A172 (cell line): ENCODE measurements around the gene MAK. TPM values are rescaled to one million over a fixed set of nuclear protein-coding genes. Genes with fewer than 3 reads are reported as not detected.
"Not testable (repeated sequence)": the region's sequence is repeated elsewhere in the genome, so short reads cannot be mapped to it uniquely, and the experiment has no call there.

ENCODE experiments used
- DNase-seq: peaks from one replicate; pipeline ENCODE4 v3.0.0-alpha.2; 2015; ENCODE audit warnings: low spot score
- total RNA-seq: library from RNA; depleted of rRNA; stranded (reverse); fragments of >200 nt; shearing (Covaris generic); gene quantifications from 2 replicates; pipeline ENCODE4 v1.2.3, GENCODE V29; 2014

Gene MAK
- total RNA-seq, 1 experiment from 2014 or later = not detected

DNA sequence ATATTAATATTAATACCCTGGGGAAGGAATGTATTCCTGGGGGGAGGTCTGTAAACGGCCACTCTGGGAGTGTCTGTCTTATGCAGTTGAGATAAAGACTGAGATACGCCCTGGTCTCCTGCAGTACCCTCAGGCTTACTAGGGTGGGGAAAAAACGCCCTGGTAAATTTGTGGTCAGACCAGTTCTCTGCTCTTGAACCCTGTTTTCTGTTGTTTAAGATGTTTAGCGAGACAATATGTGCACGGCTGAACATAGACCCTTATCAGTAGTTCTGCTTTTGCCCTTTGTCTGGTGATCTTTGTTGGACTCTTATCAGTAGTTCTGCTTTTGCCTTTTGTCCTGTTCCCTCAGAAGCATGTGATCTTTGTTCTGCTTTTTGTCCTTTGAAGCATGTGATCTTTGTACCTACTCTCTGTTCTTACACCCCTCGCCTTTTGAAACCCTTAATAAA is 15.5 kb upstream of the MAK start:
- not testable (repeated sequence) for DNase-seq

DNA sequence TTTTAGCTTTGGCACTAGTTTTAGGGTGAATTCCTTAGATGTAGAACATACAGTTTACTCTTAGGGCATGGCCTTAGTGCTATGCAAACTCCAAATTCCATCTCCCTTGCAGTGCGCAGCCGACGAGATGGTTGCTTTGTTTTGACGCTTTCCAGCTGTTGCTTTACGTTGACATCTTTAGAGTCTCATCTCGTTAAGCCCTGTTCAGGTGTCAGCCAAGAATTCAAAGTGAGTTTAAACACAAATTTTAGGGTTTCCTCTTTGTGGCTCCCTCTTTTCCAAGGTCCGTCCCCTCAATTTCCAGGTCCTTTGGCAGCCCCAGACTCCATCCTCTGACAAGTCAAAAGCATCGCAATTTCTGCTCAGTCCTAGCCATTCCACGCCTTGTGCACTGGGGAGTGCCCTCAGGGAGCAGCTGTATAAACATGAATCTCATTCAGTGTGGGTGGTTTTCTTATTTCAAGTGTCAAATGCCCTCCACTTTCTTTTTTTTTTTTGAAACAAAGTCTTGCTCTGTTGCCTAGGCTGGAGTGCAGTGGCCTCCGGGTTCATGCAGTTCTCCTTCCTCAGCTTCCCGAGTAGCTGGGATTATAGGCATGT is 14.1 kb upstream of the MAK start:
- DNase-seq = no peak

GRCh38 chr6:10850728-10851127 is 12.4 kb upstream of the MAK start:
- DNase-seq = no peak

DNA sequence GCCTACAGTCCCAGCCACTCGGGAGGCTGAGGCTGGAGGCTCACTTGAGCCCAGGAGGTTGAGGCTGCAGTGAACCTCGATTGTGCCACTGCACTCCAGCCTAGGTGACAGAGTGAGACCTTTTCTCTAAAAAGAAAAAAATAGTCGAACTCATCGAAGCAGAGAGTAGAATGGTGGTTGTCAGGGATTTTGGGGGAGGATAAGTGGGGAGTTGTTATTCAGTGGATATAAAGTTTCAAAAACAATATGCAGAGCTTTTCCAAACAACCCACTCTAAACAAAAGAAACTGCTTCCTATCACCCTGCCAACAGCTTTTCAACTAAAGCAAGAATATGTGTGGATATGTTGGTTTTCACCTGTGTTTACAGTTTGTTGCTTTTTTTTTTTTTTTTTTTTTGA is 11.6 kb upstream of the MAK start:
- DNase-seq = no peak

GRCh38 chr6:10847684-10848083 is 9.3 kb upstream of the MAK start:
- no peak for DNase-seq

DNA sequence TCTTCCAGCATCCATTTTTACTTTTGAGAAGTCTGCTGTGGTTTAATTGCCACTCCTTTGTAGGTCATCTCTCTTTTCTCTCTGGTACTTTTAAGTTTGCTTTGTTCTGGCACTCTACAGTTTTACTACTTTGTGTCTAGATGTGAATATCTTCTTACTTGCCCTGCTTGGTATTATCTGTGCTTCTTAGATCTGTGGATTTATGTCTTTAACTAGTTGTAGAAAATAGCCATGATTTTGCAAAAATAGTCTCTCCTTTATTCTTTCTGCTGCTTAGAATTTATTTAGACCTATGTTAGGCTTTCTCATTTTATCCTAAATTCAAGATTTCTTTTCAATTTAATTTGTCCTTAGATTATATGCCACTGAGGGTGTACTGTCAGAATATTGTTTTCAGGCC is 5.2 kb upstream of the MAK start:
- DNase-seq = no peak

- no peak for DNase-seq
Observed at GRCh38 chr6:10838794-10839333, 525 bp upstream of the MAK start.

GRCh38 chr6:10837622-10837994 is 731 bp downstream of the MAK start:
- no peak for DNase-seq

GRCh38 chr6:10837009-10837621 is 1.2 kb downstream of the MAK start:
- no peak for DNase-seq

GRCh38 chr6:10834823-10835222 is 3.5 kb downstream of the MAK start:
- DNase-seq = no peak

- no peak for DNase-seq
Observed at GRCh38 chr6:10831609-10832008, 6.7 kb downstream of the MAK start.

- DNase-seq = no peak
Observed at GRCh38 chr6:10824819-10825218, 13.5 kb downstream of the MAK start.

GRCh38 chr6:10824297-10824696 is 14.0 kb downstream of the MAK start:
- no peak for DNase-seq

GRCh38 chr6:10814176-10814575 is 24.2 kb downstream of the MAK start:
- DNase-seq = not testable (repeated sequence)

DNA sequence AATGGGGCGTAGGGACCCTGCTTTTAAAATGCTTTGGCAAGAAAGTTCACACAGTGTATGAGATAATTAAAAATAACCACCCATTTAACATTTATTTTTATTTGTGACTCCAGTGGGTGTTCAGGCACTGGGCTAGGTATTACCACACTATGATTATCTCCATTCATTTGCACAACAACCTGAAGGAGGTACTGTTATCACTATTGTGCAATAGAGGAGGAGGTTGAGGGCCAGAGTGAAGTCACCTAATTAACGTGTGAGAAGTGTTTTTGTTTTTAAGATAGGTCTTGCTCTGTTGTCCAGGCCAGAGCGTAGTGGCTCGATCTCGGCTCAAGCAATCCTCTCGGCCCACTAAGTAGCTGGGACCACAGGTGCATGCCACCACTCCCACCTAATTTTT is 29.2 kb downstream of the MAK start:
- no peak for DNase-seq

DNA sequence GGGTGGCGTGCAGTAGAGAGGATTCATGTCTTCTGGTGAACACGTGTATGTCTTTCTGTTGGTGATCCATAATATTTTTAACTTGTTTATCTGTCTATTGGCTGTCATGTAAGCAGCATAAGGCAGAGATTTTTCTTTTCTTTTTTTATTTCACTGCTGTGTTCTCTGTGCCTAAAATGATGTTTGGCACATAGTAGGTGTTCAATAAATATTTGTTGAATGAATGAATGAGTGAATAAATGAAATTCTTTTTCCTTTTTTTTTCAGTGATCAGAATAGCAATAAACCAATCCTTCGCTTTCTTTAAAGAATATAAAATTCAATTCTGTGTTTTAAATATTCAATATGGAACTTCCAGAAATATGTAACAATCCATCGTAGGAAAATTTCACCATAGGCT is 30.0 kb downstream of the MAK start:
- no peak for DNase-seq

- DNase-seq = peak; percentile 67
Observed at GRCh38 chr6:10801224-10801848, 37.0 kb downstream of the MAK start.

GRCh38 chr6:10800810-10801209 is 37.5 kb downstream of the MAK start:
- DNase-seq = peak; percentile 23

DNA sequence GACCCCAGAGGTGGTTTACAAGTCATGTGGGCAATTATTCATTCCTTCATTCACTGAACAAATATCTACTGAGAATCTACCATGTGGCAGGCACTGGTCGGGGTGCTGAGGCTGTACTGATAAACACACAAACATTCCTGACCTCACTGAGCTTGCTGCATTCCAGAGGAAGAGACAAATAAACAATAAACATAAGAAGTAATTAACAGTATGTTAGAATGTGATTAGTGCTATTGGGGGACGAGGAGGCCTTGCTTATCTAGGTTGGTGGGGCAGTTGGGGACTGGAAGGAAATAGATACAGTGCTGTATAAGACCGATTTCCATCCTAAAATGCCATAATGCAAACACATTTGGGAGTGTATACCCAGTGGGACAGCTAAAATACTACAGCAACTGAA is 44.1 kb downstream of the MAK start:
- no peak for DNase-seq

GRCh38 chr6:10793695-10794094 is 44.6 kb downstream of the MAK start:
- no peak for DNase-seq

GRCh38 chr6:10793035-10793434 is 45.3 kb downstream of the MAK start:
- no peak for DNase-seq

DNA sequence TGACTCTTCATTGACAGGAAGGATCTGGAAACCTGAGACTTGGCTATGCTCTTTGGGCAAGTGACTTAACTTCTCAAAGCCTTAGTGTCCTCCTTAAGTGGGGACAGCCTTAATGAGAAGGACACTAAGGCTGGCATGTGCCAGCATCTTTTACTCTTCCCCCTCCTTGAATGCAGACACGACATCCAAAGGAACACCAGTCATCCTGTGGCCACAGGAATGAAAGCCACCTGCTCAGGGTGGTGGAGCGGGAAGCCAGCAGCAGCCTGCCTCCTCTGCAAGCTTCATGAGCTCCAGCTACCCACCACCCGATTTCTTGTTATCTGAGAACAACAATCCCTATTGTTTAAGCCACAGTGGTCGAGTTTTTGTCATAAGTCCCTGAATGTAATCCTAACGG is 46.2 kb downstream of the MAK start:
- no peak for DNase-seq

- no peak for DNase-seq
Observed at GRCh38 chr6:10791673-10792072, 46.7 kb downstream of the MAK start.
